ACC112 (cell line): ENCODE results near the gene WDR91.
"Not testable (repeated sequence)": the region's sequence is repeated elsewhere in the genome, so short reads cannot be mapped to it uniquely, and the experiment has no call there.

Experiments
- H2AFZ ChIP-seq: fragments of 200-600 bp; sonication (generic); one replicate; pipeline ENCODE4 v1.6.0; 2017; ENCODE audit warnings: antibody characterized with exemption, low read length; ENCODE audit not compliant: unreplicated experiment
- H3K27ac ChIP-seq: fragments of 200-600 bp; sonication (generic); 2 replicates; pipeline ENCODE4 v1.5.1; 2014; ENCODE audit warnings: low read depth, mild to moderate bottlenecking, antibody characterized with exemption, low read length, moderate library complexity
- H3K27me3 ChIP-seq: fragments of 200-600 bp; sonication (generic); 2 replicates; pipeline ENCODE4 v1.6.1; 2014; ENCODE audit warnings: mild to moderate bottlenecking, antibody characterized with exemption, low read length, moderate library complexity, mixed read lengths; ENCODE audit not compliant: insufficient read depth
- H3K36me3 ChIP-seq: fragments of 200-600 bp; sonication (generic); 2 replicates; pipeline ENCODE4 v1.6.1; 2016; ENCODE audit warnings: mild to moderate bottlenecking, antibody characterized with exemption, low read length, moderate library complexity, mixed read lengths; ENCODE audit not compliant: insufficient read depth
- H3K4me1 ChIP-seq: fragments of 200-600 bp; sonication (generic); one replicate; pipeline ENCODE4 v1.6.1; 2016; ENCODE audit warnings: low read length, mixed read lengths; ENCODE audit not compliant: insufficient read depth, unreplicated experiment, control insufficient read depth
- H3K4me3 ChIP-seq: fragments of 200-600 bp; sonication (generic); 2 replicates; pipeline ENCODE4 v1.5.1; 2014; ENCODE audit warnings: mild to moderate bottlenecking, low read depth, low read length
- H3K79me2 ChIP-seq: fragments of 200-600 bp; sonication (generic); one replicate; pipeline ENCODE4 v1.6.0; 2016; ENCODE audit warnings: low read length; ENCODE audit not compliant: control insufficient read depth, unreplicated experiment, insufficient read depth

The WDR91 gene

DNA sequence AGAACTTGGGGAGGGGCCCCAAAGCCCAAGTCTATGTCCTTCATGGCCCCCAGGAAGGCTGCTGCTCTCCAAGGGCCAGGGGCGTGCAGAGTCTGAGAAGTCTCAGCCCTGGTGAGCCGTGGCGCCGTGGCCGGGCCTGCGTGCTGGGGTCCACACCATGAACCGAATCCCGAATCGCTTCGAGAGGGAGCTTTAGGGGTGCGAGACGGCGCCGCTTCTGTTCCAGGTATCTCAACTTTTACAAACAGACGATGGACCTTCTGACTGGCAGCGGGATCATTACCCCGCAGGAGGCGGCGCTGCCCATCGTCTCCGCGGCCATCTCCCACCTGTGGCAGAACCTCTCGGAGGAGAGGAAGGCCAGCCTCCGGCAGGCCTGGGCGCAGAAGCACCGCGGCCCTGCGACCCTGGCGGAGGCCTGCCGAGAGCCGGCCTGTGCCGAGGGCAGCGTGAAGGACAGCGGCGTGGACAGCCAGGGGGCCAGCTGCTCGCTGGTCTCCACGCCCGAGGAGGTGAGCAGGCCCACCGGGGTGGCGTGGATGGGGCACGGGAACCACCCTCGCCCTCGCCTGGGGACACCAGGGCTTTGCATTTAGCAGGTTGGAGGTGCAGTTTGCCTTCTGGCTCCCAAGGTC, 35.0 kb upstream of the WDR91 start:
- peaks cover 36% of the 10 kb centered on the region for H3K27me3 ChIP-seq
- H3K36me3 ChIP-seq, result no peaks in the 10 kb centered on the region
- no peak overlapping the region for H3K4me3 ChIP-seq
- H3K4me1 ChIP-seq, result no peaks in the 10 kb centered on the region
- no peak overlapping the region for H2AFZ ChIP-seq
- H3K27ac ChIP-seq, result no peak overlapping the region
- no peaks in the 10 kb centered on the region for H3K79me2 ChIP-seq

DNA sequence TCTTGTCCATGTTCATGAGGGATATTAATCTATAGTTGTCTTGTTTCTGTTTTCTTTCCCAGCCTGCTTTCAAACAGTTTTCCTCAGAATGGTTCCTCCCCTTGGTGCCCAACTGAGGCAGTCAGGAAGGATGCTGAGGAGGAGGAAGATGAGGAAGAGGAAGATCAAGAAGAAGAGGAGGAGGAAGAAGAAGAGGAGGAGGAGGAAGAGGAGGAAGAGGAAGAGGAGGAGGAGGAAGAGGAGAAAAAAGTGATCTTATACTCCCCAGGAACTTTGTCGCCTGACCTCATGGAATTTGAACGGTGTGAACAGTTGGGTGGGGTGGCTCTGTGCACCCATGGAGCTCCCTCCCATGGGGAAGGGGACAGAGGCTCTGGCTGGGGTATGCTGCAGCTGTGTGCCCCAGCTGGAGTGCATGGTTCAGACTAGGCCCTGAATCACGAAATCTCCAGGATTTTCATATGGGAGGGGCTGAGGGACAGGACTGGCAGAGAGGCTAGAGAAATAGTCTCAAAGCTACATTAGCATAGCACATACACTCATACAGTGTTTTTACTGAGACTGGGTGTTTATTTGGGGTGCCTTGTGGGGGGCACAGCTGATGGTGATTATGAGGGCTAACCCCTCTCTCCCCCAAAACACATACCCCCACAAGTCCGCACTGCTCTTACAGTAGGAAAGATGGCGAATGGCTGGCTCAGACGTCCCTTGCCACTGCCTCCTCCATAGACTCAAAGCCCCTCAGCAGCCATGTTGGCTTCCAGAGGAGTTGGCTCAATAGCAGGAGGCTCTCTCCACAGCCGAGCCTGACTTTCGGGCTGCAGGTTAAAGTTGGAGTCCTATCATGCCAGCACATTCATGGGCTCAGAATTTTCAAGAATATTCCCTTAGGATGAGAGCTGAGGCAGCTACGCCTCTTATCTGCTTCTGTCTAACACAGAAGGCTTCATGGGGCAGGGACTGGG, 34.2 kb upstream of the WDR91 start:
- H3K36me3 ChIP-seq, result no peaks in the 10 kb centered on the region
- H3K4me3 ChIP-seq, result no peak overlapping the region
- H3K4me1 ChIP-seq, result no peaks in the 10 kb centered on the region
- H3K27me3 ChIP-seq, result peaks cover 42% of the 10 kb centered on the region
- H3K27ac ChIP-seq, result no peak overlapping the region
- H3K79me2 ChIP-seq, result no peaks in the 10 kb centered on the region
- H2AFZ ChIP-seq, result no peak overlapping the region

DNA sequence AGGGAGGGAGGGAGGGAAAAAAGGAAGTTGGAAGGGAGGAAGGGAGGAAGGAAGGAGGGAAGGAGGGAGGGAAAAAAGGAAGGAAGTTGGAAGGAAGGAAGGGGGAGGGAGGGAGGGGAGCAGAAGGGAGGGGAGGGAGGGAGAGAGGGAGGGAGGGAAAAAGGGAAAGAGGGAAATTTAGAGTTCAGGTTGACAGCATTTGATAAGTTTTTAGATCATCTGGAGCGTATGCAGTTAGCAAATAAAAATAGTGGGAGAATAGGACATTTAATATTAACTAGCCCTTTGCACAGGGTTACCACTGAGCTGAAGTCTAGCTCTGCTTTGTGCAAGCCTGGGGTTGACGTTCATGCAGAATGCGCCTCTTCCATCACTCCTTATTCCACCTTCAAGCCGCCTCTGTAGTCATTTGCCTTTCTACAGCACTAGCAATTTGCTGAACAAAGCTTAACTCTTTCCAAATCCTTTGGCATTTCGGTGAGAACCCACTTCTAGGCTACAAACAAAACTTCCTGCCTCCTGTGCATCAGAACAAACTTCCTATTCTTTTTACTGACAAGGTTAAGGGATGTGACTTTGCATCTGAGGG, 30.9 kb upstream of the WDR91 start:
- no peak overlapping the region for H2AFZ ChIP-seq
- no peaks in the 10 kb centered on the region for H3K4me1 ChIP-seq
- peaks cover 52% of the 10 kb centered on the region for H3K27me3 ChIP-seq
- H3K4me3 ChIP-seq, result no peak overlapping the region
- no peaks in the 10 kb centered on the region for H3K36me3 ChIP-seq
- H3K79me2 ChIP-seq, result no peaks in the 10 kb centered on the region
- no peak overlapping the region for H3K27ac ChIP-seq

DNA sequence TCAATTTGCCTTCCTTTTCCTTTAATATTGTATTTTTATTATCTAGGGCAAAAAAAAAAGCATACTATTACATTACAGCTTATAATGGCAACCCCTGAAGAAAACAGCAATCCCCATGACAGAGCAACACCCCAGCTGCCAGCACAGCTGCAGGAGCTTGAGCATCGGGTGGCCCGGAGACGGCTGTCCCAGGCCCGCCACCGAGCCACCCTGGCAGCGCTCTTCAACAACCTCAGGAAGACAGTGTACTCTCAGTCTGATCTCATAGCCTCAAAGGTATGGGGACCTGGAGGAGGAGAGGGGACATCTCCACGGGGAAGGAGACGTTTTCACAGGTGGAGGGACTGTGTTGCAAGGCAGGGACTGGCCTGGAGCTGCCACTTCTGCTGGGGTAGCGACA, 29.1 kb upstream of the WDR91 start:
- H3K27ac ChIP-seq, result no peak overlapping the region
- no peak overlapping the region for H3K4me3 ChIP-seq

DNA sequence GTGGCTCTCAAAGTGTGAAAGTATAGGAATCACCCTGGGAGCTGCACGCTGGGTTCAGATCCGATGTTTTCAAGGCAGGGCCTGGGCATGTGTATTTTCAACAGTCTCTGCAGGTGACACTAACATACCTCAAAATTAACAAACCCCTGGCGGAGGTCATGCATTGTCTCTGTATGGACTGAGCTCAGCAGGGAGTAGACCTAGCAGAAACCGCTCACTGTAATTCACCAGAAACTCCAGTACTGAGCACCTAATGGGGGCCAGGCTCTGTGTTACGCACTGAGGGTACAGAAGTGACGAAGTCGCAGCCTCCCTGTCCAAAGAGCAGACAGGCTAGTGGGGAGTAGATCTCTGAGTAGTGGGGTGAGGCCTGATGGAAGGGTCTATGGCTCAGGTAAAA, 27.9 kb upstream of the WDR91 start:
- H3K36me3 ChIP-seq, result no peaks in the 10 kb centered on the region
- H3K4me3 ChIP-seq, result no peak overlapping the region
- no peak overlapping the region for H2AFZ ChIP-seq
- H3K27ac ChIP-seq, result no peak overlapping the region
- peaks cover 42% of the 10 kb centered on the region for H3K27me3 ChIP-seq
- H3K4me1 ChIP-seq, result no peaks in the 10 kb centered on the region
- no peaks in the 10 kb centered on the region for H3K79me2 ChIP-seq

More for the DNA sequence above, 29.1 kb upstream of the WDR91 start:
- H3K4me1 ChIP-seq, result no peaks in the 10 kb centered on the region
- no peak overlapping the region for H2AFZ ChIP-seq
- H3K79me2 ChIP-seq, result no peaks in the 10 kb centered on the region
- peaks cover 52% of the 10 kb centered on the region for H3K27me3 ChIP-seq
- H3K36me3 ChIP-seq, result no peaks in the 10 kb centered on the region

DNA sequence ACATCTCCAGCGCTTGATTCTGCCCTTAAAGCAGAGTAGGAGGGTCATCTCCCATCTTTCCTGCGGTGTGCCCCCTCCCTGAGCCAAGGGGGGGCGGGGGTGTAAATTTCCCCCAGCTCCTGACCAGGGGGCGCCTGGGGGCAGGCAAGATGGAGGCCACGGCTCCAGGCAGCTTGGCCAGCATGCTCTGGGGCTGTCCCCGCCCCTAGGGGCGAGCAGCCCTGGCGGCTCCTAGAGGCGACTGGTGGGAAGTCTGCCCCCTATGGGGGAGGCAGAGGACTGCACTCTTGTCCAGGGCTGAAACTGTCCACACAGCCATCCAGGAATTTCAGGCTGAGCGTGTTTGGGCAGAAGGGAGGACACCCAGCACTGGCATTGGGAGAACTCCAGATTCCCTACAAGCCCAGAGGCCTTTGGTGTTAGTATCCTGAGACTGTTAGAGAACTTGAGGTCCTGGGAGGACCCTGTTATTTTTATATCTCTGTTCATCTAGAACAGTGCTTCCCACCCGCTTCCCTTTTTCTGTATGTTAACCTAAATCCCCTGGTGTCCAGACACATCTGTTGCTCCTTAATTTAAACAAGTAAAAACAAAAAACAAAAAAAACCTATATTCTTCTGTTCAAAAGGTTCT, 26.9 kb upstream of the WDR91 start:
- no peak overlapping the region for H3K27ac ChIP-seq
- no peaks in the 10 kb centered on the region for H3K79me2 ChIP-seq
- peaks cover 32% of the 10 kb centered on the region for H3K27me3 ChIP-seq
- no peak overlapping the region for H3K4me3 ChIP-seq
- H2AFZ ChIP-seq, result no peak overlapping the region
- no peaks in the 10 kb centered on the region for H3K4me1 ChIP-seq
- no peaks in the 10 kb centered on the region for H3K36me3 ChIP-seq

DNA sequence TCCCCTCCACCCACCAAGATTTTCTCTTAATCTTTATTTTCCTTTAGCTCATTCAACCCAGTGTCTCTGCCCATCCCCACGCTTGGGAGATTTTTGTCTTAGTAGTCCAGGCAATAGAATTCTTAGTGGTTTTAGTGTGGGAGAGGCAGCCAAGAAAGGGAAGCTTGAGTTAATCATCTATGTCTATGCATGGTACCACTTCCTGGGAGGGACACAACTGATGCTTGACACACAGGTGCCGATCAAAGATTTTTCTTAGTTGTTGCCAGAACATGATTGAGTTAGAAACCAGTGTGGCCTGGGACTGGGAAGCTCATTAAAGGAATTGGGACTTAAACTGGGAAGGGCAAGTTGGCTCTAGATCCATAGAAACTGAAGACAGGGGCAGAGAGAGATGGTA, 25.4 kb upstream of the WDR91 start:
- H3K79me2 ChIP-seq, result no peaks in the 10 kb centered on the region
- H3K4me3 ChIP-seq, result no peak overlapping the region
- no peaks in the 10 kb centered on the region for H3K36me3 ChIP-seq
- H2AFZ ChIP-seq, result no peak overlapping the region
- no peaks in the 10 kb centered on the region for H3K4me1 ChIP-seq
- peaks cover 20% of the 10 kb centered on the region for H3K27me3 ChIP-seq
- no peak overlapping the region for H3K27ac ChIP-seq

DNA sequence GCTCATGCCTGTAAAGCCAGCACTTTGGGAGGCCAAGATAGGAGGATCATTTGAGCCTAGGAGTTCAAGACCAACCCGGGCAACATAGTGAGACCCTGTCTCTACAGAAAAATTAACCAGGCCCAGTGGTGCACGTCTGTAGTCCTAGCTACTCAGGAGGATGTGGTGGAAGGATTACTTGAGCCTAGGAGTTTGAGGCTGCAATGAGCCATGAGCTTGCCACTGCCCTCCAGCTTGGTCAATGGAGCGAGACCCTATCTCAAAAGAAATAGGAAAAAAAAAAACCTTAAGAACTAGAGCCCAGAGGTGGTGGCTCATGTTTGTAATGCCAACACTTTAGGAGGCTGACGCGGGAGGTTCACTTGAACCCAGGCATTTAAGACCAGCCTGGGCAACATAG, 24.5 kb upstream of the WDR91 start:
- no peak overlapping the region for H3K4me3 ChIP-seq
- H3K27ac ChIP-seq, result no peak overlapping the region
- no peaks in the 10 kb centered on the region for H3K4me1 ChIP-seq
- H2AFZ ChIP-seq, result no peak overlapping the region
- H3K27me3 ChIP-seq, result peaks cover 13% of the 10 kb centered on the region
- H3K79me2 ChIP-seq, result no peaks in the 10 kb centered on the region
- H3K36me3 ChIP-seq, result no peaks in the 10 kb centered on the region

DNA sequence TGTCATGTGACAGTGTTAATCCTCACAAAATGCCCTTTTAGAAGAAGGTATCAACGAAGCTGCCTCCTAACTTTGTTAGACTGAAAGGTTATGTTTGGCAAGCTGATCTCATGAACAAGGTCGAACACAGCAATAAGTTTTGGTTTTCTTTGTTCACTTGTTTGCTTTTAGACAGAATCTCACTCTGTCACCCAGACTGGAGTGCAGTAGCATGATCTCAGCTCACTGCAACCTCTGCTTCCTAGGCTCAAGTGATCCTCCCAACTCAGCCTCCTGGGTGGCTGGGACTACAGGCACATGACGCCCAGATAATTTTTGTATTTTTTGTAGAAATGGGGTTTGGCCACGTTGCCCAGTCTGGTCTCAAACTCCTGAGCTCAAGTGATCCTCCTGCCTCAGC, 23.4 kb upstream of the WDR91 start:
- H3K4me3 ChIP-seq, result no peak overlapping the region
- H3K79me2 ChIP-seq, result no peaks in the 10 kb centered on the region
- peaks cover 4% of the 10 kb centered on the region; the same call in 1 of the 2 replicates for H3K27me3 ChIP-seq
- H2AFZ ChIP-seq, result no peak overlapping the region
- no peaks in the 10 kb centered on the region for H3K4me1 ChIP-seq
- no peaks in the 10 kb centered on the region for H3K36me3 ChIP-seq
- no peak overlapping the region for H3K27ac ChIP-seq

DNA sequence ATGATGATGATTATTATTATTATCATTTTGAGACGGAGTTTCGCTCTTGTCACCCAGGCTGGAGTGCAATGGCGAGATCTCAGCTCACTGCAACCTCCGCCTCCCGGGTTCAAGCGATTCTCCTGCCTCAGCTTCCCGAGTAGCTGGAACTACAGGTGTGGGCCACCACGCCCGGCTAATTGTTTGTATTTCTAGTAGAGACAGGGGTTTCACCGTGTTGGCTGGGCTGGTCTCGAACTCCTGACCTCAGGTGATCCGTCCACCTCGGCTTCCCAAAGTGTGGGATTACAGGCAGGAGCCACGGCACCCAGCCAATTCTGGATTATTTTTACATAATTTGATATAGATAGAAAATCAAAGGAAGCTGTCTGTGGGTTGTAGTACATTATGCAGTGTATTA, 22.8 kb upstream of the WDR91 start:
- H2AFZ ChIP-seq, H3K79me2 ChIP-seq, H3K27ac ChIP-seq, H3K27me3 ChIP-seq, H3K36me3 ChIP-seq, H3K4me1 ChIP-seq, H3K4me3 ChIP-seq: not testable (repeated sequence)
